C4-2B (cell line): ENCODE results near the gene FOXS1.
A peak's percentile ranks its signal among the peaks of the same experiment; 100 is the strongest.

Experiments
- H3K27ac ChIP-seq: fragments of 450-650 bp; 2 replicates; pipeline ENCODE4 v1.5.1; 2017
- ZFX ChIP-seq: fragments of 450-650 bp; IDR thresholded peaks from 2 replicates; pipeline ENCODE4 v1.6.1; 2017
- TF ChIP-seq, protein P1 (sequence below): fragments of 450-650 bp; conservative IDR thresholded peaks from 2 replicates; pipeline ENCODE4 v1.5.1; 2017; ENCODE audit warnings: mild to moderate bottlenecking

FOXS1 gene

DNA sequence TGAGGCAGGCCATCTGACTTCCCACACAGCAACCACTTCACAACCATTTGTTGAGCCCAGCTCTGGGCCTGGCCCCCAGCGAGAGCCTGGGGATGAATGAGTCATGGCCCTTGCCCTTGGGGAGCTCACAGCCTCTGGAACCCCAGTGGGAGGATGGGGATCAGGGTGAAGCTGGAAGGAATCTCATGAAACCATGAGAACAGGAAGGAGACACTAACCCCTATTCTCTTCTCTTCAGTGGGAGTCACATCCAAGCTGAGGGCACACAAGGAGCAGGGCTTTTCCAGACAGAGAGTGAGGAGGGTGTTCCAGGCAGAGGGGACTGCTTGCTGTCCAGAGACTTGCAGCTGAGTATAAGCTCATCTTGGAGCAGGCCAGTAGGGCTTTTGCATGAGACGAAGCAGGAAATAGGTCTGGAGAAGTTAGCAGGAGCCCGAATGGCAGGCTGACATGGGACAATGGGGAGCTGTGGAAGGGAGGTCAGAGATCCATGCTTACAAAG is 7.5 kb downstream of the FOXS1 start:
- no peak overlapping the region for H3K27ac ChIP-seq
- no peak for TF ChIP-seq ZFX
- TF ChIP-seq, protein P1, sequence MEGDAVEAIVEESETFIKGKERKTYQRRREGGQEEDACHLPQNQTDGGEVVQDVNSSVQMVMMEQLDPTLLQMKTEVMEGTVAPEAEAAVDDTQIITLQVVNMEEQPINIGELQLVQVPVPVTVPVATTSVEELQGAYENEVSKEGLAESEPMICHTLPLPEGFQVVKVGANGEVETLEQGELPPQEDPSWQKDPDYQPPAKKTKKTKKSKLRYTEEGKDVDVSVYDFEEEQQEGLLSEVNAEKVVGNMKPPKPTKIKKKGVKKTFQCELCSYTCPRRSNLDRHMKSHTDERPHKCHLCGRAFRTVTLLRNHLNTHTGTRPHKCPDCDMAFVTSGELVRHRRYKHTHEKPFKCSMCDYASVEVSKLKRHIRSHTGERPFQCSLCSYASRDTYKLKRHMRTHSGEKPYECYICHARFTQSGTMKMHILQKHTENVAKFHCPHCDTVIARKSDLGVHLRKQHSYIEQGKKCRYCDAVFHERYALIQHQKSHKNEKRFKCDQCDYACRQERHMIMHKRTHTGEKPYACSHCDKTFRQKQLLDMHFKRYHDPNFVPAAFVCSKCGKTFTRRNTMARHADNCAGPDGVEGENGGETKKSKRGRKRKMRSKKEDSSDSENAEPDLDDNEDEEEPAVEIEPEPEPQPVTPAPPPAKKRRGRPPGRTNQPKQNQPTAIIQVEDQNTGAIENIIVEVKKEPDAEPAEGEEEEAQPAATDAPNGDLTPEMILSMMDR: no peak

DNA sequence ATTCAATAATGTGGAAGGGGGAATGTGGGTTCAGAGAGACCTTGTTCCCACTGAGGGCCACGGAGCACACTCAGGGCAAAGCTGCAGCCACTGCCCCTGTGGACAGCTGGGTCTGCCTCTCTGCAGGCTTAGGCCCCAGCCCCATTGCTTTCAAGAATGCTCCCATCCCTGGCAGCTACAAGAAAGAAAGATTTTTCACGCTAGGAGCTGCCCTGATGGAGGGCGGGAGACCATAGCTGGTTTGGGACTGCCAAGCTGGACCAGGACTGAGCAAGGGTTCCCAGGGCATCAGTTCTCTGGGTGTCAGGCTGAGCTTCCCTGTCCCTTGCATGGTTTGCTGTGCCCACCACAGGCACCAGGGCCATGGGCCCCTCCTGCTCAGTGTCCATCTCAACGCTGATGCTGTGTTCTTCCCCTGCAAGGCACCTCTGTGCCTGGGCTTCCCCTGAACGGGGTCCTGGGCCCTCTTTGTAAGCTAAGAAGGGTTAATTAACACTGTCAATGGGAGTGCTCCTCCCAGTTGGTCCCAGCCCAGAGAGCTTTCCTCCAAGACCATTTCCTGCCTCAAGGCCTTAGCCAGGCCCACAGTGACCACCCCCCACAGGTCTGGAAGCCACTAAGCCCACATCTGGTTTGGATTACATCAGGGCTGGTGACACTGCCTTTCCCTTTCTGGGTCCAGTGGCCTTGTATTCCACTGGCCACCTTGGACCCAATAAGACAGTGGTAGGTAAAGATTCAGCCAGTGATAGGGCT is 8.4 kb downstream of the FOXS1 start:
- no peak overlapping the region for H3K27ac ChIP-seq
- TF ChIP-seq, protein P1: no peak
- TF ChIP-seq ZFX: no peak

DNA sequence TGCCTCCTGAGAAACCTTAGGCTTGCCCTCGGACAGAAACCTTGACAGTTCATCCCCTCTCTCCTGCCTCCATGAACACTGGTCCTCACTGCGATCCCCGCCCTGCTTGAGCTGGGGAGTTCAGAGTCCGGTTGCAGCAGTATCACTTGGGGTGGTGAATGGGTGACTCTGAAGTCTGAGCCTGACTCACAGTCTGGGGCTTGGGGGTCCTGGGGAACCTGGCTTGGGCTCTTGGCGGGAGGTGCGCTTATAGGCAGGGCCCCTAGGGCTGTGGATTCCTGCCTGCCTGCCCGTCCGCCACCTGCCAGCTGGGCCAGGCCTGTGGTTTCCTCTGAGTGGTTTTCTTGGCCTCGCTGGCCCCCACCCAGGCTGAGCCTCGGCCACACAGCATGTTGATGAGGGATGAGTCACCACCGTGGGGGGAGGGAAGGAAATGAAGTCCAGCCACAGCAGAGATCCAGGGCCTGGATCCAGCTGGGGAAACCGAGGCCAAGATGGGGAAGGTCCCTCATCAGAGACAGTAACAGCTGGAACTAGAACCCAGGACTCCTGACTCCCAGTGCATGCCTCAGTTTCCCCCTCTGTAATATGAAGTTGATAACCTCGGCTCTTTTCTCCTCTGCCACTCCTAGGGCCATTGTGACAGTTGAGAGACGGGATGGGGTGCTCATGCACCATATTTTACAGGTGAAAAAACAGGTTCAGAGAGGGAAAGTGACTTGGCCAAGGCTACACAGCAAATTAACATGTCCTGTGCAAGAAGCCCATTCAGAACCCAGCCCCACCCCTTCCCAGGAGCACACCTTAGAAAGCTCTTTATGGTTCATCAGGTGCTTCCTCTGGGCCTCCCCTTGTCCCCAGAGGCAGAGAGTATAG is 9.2 kb downstream of the FOXS1 start:
- H3K27ac ChIP-seq: no peak overlapping the region
- no peak for TF ChIP-seq ZFX
- TF ChIP-seq, protein P1: no peak

DNA sequence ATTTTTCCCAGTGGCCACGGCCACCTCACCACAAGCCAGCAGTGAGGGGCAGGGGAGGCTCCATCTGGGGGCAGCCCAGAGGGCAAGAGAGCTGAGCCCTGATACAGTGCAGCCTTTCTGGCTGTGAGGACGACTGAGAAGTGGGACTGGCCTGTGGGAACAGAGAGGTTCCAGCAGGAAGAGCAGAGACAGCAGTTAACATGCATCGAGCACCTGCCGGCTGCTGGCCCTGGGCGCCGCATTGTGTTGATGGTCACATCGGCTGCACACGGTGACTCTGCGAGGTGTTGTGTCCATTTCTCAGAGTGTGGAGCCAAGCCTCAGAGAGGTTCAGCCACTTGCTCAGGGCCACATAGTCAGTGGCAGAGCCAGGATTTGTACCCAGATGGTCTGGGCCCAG is 9.8 kb downstream of the FOXS1 start:
- no peak overlapping the region for H3K27ac ChIP-seq

GRCh38 chr20:31833931-31834521 is 11.4 kb downstream of the FOXS1 start:
- no peak for TF ChIP-seq ZFX
- TF ChIP-seq, protein P1: no peak
- H3K27ac ChIP-seq: no peak overlapping the region

More for the DNA sequence above, 9.8 kb downstream of the FOXS1 start:
- TF ChIP-seq ZFX: no peak
- TF ChIP-seq, protein P1: no peak

GRCh38 chr20:31833130-31833930 is 12.1 kb downstream of the FOXS1 start:
- TF ChIP-seq, protein P1: peak; percentile 92
- no peak for TF ChIP-seq ZFX
- H3K27ac ChIP-seq: no peak overlapping the region
